GM12878 (cell line): ENCODE measurements around the gene ELAC1. TPM values are rescaled to one million over a fixed set of nuclear protein-coding genes. Genes with fewer than 3 reads are reported as not detected.

Experiments
- ATAC-seq: fragments of 200-7000 bp; cut with Tn5 transposase; 3 replicates; pipeline ENCODE4 v1.9.1; 2020; ENCODE audit warnings: mild to moderate bottlenecking, moderate library complexity
- BruUV-seq: library from RNA; stranded (reverse); fragments of 400-500 nt; replicated peaks from 2 replicates; lab custom pipeline; 2021; lab: Mats Ljungman, UMichigan
- CTCF ChIA-PET: fragments of 300-600 bp; sonication (Branson Sonifier 250); formaldehyde crosslinking; extraction: SDS; loops from one replicate; lab custom pipeline; 2021; ENCODE audit warnings: inconsistent platforms; lab: Yijun Ruan, JAX
- POLR2A ChIA-PET: fragments of 350-600 bp; formaldehyde crosslinking; extraction: SDS; loops from one replicate; lab custom pipeline; 2021; ENCODE audit warnings: inconsistent platforms; lab: Charles Lee
- RAD21 ChIA-PET: fragments of 300-600 bp; sonication (Branson Sonifier 250); formaldehyde crosslinking; loops from one replicate; lab custom pipeline; 2023; ENCODE audit warnings: antibody characterized with exemption; ENCODE audit not compliant: unreplicated experiment; lab: Charles Lee
- SMC1A ChIA-PET: fragments of 300-600 bp; sonication (Branson Sonifier 250); formaldehyde crosslinking; loops from one replicate; lab custom pipeline; 2023; ENCODE audit not compliant: unreplicated experiment, uncharacterized antibody; lab: Charles Lee
- DNase-seq: peaks from one replicate; pipeline ENCODE4 v3.0.0-alpha.2; 2011; ENCODE audit warnings: low read depth, low spot score
- FAIRE-seq: peaks from 3 replicates; lab custom pipeline; 2011; peaks lifted over from hg19 to GRCh38; lab: Jason Lieb, UNC
- H2AFZ ChIP-seq: 2 replicates; pipeline ENCODE4 v1.6.0; 2011; ENCODE audit warnings: low read depth, low read length, control low read depth; ENCODE audit not compliant: control insufficient read depth
- H3K27ac ChIP-seq: 2 replicates; pipeline ENCODE4 v1.5.1; 2011; ENCODE audit warnings: control low read depth; ENCODE audit not compliant: control insufficient read depth, insufficient read depth
- H3K27me3 ChIP-seq, 2 experiments: replicated peaks in 1 of 2; 2 replicates each; pipeline versions ENCODE4 v1.6.0 to v1.6.1; 2011; ENCODE audit warnings: low read length in 1 of 2; ENCODE audit not compliant: control insufficient read depth in 2 of 2, insufficient read depth in 2 of 2
- H3K36me3 ChIP-seq, 2 experiments: 2 replicates each; pipeline ENCODE4 v1.5.1; 2011; ENCODE audit warnings: low read length in 1 of 2; ENCODE audit not compliant: control insufficient read depth in 2 of 2, insufficient read depth in 2 of 2
- H3K4me1 ChIP-seq: 2 replicates; pipeline ENCODE4 v1.6.1; 2011; ENCODE audit warnings: mild to moderate bottlenecking, low read length, moderate library complexity, mixed read lengths; ENCODE audit not compliant: control insufficient read depth, insufficient read depth
- H3K4me2 ChIP-seq: 2 replicates; pipeline ENCODE4 v1.6.0; 2011; ENCODE audit warnings: control low read depth; ENCODE audit not compliant: control insufficient read depth, insufficient read depth
- H3K4me3 ChIP-seq: fragments of 200-600 bp; sonication (generic); 2 replicates; pipeline ENCODE4 v1.5.1; 2016
- H3K79me2 ChIP-seq: 2 replicates; pipeline ENCODE4 v1.6.0; 2011; ENCODE audit warnings: low read length; ENCODE audit not compliant: control insufficient read depth, insufficient read depth
- H3K9ac ChIP-seq: 2 replicates; pipeline ENCODE4 v1.8.0; 2011; ENCODE audit warnings: low read length, control low read depth, mixed read lengths; ENCODE audit not compliant: control insufficient read depth, insufficient read depth
- H3K9me3 ChIP-seq: replicated peaks from 3 replicates; pipeline ENCODE4 v1.5.1; 2011; ENCODE audit warnings: mild to moderate bottlenecking, low read length; ENCODE audit not compliant: control insufficient read depth, insufficient read depth
- H4K20me1 ChIP-seq: 2 replicates; pipeline ENCODE4 v1.6.0; 2011; ENCODE audit not compliant: control insufficient read depth, insufficient read depth
- BRCA1 ChIP-seq: IDR thresholded peaks from 2 replicates; pipeline ENCODE4 v1.6.1; 2011; ENCODE audit warnings: low read depth, low read length, improper control_type of control experiment
- FOXK2 ChIP-seq: fragments of 450-650 bp; IDR thresholded peaks from 2 replicates; pipeline ENCODE4 v1.6.1; 2017; ENCODE audit warnings: mild to moderate bottlenecking, moderate library complexity
- MTA2 ChIP-seq: fragments of 450-650 bp; IDR thresholded peaks from 2 replicates; pipeline ENCODE4 v1.6.1; 2016; ENCODE audit warnings: low read depth, mild to moderate bottlenecking, moderate library complexity
- MYB ChIP-seq: fragments of 150-350 bp; IDR thresholded peaks from 2 replicates; pipeline ENCODE4 v1.6.1; 2014; ENCODE audit warnings: mild to moderate bottlenecking, low read depth, low read length, borderline replicate concordance
- NFYA ChIP-seq: IDR thresholded peaks from 2 replicates; pipeline ENCODE4 v1.6.1; 2011; ENCODE audit warnings: low read depth, mild to moderate bottlenecking, low read length, improper control_type of control experiment, borderline replicate concordance
- PAX8 ChIP-seq: fragments of 450-650 bp; IDR thresholded peaks from 2 replicates; pipeline ENCODE4 v1.6.1; 2017; ENCODE audit warnings: mild to moderate bottlenecking, moderate library complexity
- STAT3 ChIP-seq: IDR thresholded peaks from 2 replicates; pipeline ENCODE4 v1.6.1; 2011; ENCODE audit warnings: low read depth, low read length, improper control_type of control experiment
- TCF12 ChIP-seq: IDR thresholded peaks from 2 replicates; pipeline ENCODE4 v1.6.1; 2011; ENCODE audit warnings: low read depth, mild to moderate bottlenecking, low read length
- WRNIP1 ChIP-seq: IDR thresholded peaks from 2 replicates; pipeline ENCODE4 v1.6.1; 2011; ENCODE audit warnings: low read depth, low read length, improper control_type of control experiment, borderline replicate concordance
- ZZZ3 ChIP-seq: IDR thresholded peaks from 2 replicates; pipeline ENCODE4 v1.6.1; 2011; ENCODE audit warnings: low read depth; ENCODE audit not compliant: control insufficient read depth, insufficient read length
- in situ Hi-C: fragments of 300-500 bp; cut with MboI; formaldehyde crosslinking; loops from 9 replicates; pipeline ENCODE4 v1.14.3; 2018; ENCODE audit warnings: mixed read lengths
- intact Hi-C: fragments of 100-400 bp; cut with micrococcal nuclease; formaldehyde crosslinking; loops from one replicate; pipeline ENCODE4 v1.14.2; 2022; ENCODE audit not compliant: unreplicated experiment
- polyA plus RNA-seq, 11 experiments: library from polyadenylated mRNA; depleted of rRNA in 4 of 11; unstranded in 6 of 11; stranded (reverse) in 5 of 11; fragments of >200 nt; fragmentation: Nextera tagmentation in 4 of 11; fragmentation: Illumina TruSeq in 1 of 11; extraction: Ambion mirVana in 4 of 11; extraction: Trizol in 1 of 11; gene quantifications; 1 replicate in 1 of 11; 2 replicates in 10 of 11; pipeline versions ENCODE4 v1.2.1 to v1.2.3, GENCODE V29; 2011 to 2016; ENCODE audit warnings: inconsistent platforms in 2 of 11, missing spikeins in 2 of 11, low read depth in 1 of 11
- total RNA-seq, 4 experiments: library from RNA; depleted of rRNA in 3 of 4; stranded (reverse); fragments of >200 nt in 3 of 4; fragmentation: Illumina TruSeq in 1 of 4; extraction: Trizol in 1 of 4; gene quantifications; 2 replicates each; pipeline versions ENCODE4 v1.2.1 to v1.2.3, GENCODE V29; 2013 to 2021
- TF ChIP-seq, protein P1 (sequence below): fragments of 450-650 bp; formaldehyde crosslinking; IDR thresholded peaks from 2 replicates; pipeline ENCODE4 v1.4.0; 2020; ENCODE audit warnings: mild to moderate bottlenecking, moderate library complexity
- TF ChIP-seq, protein P2 (sequence below): fragments of 450-650 bp; IDR thresholded peaks from 2 replicates; pipeline ENCODE4 v1.6.1; 2017; ENCODE audit warnings: antibody characterized with exemption, mild to moderate bottlenecking, moderate library complexity
- TF ChIP-seq, protein P3 (sequence below): IDR thresholded peaks from 2 replicates; pipeline ENCODE4 v1.6.1; 2011; ENCODE audit warnings: low read depth, low read length, improper control_type of control experiment, borderline replicate concordance
- TF ChIP-seq, protein P4 (sequence below): fragments of 450-650 bp; IDR thresholded peaks from 2 replicates; pipeline ENCODE4 v1.6.1; 2017; ENCODE audit warnings: mild to moderate bottlenecking

Gene ELAC1
- total and polyA plus RNA-seq, 10 of the 15 experiments (the other 5 are each of a cell fraction or from before 2014, with no cell fraction given): 4.9 to 23.0 (median 9.8) TPM

DNA sequence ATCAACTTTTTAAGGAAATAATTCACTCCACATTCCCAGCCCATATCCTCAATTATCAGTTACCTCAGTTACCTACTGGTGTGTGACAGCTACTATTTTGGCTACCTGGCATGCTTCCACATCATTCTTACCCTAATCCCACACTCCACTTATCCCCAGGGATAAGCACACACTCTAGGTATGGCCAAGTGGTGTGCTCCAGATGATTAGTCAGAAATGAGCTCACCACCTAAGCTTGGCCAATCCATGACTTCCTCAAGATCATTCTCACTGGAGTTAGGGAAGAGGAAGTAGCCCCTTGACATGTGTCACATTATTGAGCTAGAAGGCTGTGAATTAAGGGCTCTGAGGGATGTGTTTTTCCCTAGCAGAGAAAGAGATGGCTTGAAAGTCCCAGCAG lies 41.2 kb downstream of the ELAC1 start (continued):
- TF ChIP-seq, protein P1, sequence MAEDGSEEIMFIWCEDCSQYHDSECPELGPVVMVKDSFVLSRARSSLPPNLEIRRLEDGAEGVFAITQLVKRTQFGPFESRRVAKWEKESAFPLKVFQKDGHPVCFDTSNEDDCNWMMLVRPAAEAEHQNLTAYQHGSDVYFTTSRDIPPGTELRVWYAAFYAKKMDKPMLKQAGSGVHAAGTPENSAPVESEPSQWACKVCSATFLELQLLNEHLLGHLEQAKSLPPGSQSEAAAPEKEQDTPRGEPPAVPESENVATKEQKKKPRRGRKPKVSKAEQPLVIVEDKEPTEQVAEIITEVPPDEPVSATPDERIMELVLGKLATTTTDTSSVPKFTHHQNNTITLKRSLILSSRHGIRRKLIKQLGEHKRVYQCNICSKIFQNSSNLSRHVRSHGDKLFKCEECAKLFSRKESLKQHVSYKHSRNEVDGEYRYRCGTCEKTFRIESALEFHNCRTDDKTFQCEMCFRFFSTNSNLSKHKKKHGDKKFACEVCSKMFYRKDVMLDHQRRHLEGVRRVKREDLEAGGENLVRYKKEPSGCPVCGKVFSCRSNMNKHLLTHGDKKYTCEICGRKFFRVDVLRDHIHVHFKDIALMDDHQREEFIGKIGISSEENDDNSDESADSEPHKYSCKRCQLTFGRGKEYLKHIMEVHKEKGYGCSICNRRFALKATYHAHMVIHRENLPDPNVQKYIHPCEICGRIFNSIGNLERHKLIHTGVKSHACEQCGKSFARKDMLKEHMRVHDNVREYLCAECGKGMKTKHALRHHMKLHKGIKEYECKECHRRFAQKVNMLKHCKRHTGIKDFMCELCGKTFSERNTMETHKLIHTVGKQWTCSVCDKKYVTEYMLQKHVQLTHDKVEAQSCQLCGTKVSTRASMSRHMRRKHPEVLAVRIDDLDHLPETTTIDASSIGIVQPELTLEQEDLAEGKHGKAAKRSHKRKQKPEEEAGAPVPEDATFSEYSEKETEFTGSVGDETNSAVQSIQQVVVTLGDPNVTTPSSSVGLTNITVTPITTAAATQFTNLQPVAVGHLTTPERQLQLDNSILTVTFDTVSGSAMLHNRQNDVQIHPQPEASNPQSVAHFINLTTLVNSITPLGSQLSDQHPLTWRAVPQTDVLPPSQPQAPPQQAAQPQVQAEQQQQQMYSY (CRISPR knock-in tag): no peak

DNA sequence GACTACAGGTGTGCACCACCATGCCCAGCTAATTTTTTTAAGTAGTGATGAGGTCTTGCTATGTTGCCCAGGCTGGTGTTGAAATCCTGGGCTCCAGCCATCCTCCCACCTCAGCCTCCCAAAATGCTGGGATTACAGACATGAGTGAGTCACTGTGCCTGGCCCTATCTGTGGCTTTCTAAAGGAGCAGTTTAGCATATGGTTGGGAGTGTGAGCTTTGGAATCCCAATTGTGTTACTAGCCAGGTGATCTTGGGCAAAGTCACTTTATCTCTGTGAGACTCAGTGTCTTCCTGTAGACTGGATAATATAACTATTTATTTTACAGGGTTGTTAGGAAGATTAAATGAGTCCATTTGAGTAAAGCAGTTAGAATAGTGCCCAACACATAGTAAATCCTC lies 42.4 kb downstream of the ELAC1 start:
- POLR2A ChIA-PET: interaction anchor here (0.6 kb wide), 1 partner anchor 54 kb away, joined by 4 read pairs; no protein-coding TSS in a partner anchor
- DNase-seq (no peak), ATAC-seq (no peak), FAIRE-seq (no peak)
- in situ Hi-C loops (no loop called here), intact Hi-C loops (no loop called here)
- Histone ChIP-seq H3K4me1 (no peaks in the 10 kb centered on the region), H3K79me2 (no peaks in the 10 kb centered on the region), H3K36me3 (no peaks in the 10 kb centered on the region), H3K4me2 (no peak overlapping the region), H2AFZ (no peak overlapping the region), H3K4me3 (no peak overlapping the region), H3K9ac (no peak overlapping the region), H4K20me1 (no peaks in the 10 kb centered on the region), H3K27me3 (no peaks in the 10 kb centered on the region), H3K27ac (no peak overlapping the region), H3K9me3 (no peaks in the 10 kb centered on the region)
- SMC1A ChIA-PET: interaction anchor here (1.5 kb wide), 1 partner anchor 10 kb away, joined by 5 read pairs; no protein-coding TSS in a partner anchor
- RAD21 ChIA-PET: no interaction called here
- no TSS peak for BruUV-seq
- CTCF ChIA-PET: no interaction called here
- TF ChIP-seq, protein P2, sequence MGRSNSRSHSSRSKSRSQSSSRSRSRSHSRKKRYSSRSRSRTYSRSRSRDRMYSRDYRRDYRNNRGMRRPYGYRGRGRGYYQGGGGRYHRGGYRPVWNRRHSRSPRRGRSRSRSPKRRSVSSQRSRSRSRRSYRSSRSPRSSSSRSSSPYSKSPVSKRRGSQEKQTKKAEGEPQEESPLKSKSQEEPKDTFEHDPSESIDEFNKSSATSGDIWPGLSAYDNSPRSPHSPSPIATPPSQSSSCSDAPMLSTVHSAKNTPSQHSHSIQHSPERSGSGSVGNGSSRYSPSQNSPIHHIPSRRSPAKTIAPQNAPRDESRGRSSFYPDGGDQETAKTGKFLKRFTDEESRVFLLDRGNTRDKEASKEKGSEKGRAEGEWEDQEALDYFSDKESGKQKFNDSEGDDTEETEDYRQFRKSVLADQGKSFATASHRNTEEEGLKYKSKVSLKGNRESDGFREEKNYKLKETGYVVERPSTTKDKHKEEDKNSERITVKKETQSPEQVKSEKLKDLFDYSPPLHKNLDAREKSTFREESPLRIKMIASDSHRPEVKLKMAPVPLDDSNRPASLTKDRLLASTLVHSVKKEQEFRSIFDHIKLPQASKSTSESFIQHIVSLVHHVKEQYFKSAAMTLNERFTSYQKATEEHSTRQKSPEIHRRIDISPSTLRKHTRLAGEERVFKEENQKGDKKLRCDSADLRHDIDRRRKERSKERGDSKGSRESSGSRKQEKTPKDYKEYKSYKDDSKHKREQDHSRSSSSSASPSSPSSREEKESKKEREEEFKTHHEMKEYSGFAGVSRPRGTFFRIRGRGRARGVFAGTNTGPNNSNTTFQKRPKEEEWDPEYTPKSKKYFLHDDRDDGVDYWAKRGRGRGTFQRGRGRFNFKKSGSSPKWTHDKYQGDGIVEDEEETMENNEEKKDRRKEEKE: no peak
- no peak for TF ChIP-seq MYB
- TF ChIP-seq FOXK2: no peak
- TF ChIP-seq WRNIP1: no peak
- no peak for TF ChIP-seq ZZZ3
- no peak for TF ChIP-seq PAX8
- TF ChIP-seq STAT3: no peak
- no peak for TF ChIP-seq MTA2
- TF ChIP-seq, protein P3, sequence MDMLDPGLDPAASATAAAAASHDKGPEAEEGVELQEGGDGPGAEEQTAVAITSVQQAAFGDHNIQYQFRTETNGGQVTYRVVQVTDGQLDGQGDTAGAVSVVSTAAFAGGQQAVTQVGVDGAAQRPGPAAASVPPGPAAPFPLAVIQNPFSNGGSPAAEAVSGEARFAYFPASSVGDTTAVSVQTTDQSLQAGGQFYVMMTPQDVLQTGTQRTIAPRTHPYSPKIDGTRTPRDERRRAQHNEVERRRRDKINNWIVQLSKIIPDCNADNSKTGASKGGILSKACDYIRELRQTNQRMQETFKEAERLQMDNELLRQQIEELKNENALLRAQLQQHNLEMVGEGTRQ: no peak
- TF ChIP-seq TCF12: no peak
- no peak for TF ChIP-seq BRCA1
- TF ChIP-seq, protein P4, sequence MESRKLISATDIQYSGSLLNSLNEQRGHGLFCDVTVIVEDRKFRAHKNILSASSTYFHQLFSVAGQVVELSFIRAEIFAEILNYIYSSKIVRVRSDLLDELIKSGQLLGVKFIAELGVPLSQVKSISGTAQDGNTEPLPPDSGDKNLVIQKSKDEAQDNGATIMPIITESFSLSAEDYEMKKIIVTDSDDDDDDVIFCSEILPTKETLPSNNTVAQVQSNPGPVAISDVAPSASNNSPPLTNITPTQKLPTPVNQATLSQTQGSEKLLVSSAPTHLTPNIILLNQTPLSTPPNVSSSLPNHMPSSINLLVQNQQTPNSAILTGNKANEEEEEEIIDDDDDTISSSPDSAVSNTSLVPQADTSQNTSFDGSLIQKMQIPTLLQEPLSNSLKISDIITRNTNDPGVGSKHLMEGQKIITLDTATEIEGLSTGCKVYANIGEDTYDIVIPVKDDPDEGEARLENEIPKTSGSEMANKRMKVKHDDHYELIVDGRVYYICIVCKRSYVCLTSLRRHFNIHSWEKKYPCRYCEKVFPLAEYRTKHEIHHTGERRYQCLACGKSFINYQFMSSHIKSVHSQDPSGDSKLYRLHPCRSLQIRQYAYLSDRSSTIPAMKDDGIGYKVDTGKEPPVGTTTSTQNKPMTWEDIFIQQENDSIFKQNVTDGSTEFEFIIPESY: no peak
- TF ChIP-seq NFYA: no peak
